HG03558 (cell line): ENCODE data around the gene CASP9.
"Not testable (repeated sequence)": the region's sequence is repeated elsewhere in the genome, so short reads cannot be mapped to it uniquely, and the experiment has no call there.

Source experiments
- ATAC-seq: cut with Tn5 transposase; IDR thresholded peaks from one replicate; pipeline ENCODE4 v1.9.1; 2021; ENCODE audit warnings: moderate number of reproducible peaks; ENCODE audit not compliant: unreplicated experiment; ENCODE audit errors: extremely low read depth

Gene CASP9

DNA sequence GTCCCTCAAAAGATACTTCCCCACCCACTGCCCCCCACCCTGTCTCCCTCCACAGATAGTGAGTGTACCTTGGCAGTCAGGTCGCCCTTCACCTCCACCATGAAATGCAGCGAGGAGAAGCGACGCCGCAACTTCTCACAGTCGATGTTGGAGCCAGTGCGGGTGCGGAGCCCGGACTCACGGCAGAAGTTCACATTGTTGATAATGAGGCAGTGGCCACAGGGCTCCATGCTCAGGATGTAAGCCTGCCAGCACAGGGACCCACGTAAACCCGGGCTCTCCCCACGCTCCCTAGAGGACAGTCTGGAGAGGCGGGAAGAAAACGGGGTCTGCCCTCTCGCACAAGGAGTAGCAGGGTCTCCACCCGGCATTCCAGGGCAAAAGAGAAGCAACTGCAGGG lies 17.2 kb downstream of the CASP9 start:
- ATAC-seq: no peak

DNA sequence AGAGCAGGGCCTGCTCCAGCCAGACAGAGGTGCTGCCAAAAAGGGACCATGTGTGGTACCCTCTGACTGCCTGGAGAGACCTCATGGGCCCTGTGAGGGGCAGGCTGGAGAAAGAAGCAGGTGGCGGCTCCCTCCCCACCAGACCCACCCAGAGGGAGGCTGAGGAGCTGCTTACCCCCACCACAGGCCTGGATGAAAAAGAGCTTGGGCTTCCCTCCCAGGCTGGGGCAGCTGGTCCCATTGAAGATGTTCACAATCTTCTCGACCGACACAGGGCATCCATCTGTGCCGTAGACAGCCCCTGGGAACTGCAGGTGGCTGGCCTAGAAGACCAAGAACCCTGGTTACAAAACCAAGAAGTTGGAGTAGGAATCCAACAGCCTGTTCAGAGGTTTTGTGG lies 19.6 kb downstream of the CASP9 start:
- no peak for ATAC-seq

DNA sequence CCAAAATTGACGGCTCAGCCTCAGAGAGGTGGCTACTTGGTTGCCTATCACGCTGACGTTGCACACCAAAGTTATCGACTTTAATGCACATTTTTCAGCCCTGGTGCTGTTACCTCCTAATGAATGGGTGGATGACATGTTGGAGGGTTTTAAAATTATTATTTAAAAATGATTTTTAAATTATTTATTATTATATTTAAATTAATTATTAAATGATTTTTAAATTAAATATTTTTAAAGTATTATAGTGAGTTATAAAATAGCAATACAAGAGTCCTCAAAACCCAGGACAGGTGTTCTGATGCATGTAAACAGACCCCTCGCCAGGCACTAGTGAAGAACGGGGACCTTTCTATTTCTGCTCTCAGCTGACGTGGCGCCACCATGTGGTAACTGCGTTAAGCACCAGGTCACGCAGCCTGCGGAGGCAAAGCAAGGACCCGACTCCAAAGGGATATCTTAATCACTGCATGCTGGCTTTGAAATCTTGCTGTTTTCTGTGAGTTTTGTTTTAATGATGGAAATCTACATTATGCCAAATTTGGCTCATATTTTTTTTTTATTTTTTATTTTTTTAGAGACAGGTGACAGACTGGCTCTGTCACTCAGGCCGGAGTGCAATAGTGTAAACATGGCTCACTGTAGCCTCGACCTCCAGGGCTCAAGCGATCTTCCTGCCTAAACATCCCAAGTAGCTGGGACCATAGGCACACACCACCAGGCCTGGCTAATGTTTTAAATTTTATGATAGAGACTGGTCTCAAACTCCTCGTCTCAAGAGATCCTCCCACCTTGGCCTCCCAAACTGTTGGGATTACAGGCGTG lies 22.6 kb downstream of the CASP9 start:
- ATAC-seq: no peak

DNA sequence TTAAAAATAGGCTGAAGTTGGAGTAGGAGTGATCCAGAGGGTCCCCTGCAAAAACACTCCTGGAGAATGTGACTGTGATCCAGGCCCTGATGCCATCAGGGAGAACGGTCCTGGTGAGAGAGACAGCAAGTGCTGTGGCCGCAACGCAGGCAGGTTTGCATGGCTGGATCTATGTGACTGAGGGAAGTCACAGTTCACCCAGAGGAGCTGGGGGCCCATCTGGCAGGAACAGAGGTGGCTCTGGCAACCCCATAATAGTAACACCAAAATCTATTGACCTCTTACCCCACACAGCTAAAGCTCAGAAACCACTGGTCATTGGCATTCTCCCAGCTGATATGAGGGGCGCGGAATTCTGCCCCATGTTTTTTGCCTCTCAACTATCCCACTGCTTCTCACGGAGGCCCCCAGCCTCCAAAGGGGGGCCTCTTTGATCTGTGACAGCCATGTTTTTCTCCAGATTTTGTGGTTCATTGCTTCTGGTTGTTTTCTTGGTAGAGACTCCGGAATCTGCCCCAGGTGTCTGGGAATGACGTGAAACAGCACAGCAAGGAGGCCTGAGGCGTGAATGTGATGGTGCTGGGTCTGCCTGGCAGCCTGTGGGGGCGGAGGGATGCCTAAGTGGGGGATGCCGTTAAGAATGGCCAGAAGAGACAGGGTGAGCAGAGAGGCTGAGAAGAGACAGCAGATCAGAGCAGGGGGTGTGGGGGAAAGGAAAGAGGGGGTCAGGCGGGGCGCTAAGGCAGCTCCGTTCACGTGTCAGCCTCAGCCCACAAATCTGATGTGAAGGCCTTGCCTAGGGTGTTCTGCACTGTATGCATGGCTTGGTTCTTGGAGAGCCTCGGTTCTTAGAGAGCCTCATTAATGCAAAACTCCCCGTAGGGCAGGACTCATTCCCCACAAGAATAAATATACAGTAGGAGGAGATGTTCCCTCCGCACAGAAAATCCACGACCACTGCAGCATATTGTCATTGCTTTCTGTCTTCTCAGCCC lies 23.5 kb downstream of the CASP9 start:
- ATAC-seq: no peak

GRCh38 chr1:15493869-15494390 lies 30.1 kb downstream of the CASP9 start:
- no peak for ATAC-seq

DNA sequence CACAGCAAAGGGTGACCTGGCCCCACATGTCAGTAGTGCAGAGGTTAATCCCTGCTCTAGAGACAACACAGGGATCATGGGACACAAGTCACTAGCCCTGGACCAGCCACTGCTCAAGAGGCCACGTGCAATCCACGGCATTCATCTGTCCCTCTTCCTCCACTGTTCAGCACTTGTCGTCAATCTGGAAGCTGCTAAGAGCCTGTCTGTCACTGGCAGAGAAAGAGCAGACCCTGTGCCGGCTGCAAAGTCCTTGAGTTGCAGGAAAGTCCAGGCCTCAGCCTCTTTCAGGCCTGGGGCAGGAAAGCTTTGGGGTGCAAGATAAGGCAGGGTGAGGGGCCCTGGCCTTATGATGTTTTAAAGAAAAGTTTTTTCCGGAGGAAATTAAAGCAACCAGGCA lies 31.4 kb downstream of the CASP9 start:
- no peak for ATAC-seq

DNA sequence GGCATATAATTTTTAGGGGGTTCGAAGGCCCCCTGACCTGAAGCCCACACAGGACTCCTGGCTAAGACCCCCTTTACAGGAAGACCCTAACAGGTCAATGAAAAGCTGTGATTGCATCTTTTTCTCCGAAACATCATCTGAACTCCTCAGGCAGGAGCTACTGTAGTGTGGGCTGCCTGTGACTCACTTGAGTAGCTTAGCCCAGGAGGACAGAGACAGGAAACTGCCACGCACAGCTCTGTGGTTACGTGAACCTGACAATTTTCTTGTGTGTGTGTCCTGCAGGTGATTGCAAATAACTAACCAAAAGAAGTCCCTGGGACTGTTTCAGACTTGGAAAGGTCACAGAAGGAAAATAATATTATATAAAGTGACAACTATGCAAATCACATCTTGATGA lies 33.0 kb downstream of the CASP9 start:
- ATAC-seq: not testable (repeated sequence)

GRCh38 chr1:15489052-15489736 lies 34.8 kb downstream of the CASP9 start:
- no peak for ATAC-seq

DNA sequence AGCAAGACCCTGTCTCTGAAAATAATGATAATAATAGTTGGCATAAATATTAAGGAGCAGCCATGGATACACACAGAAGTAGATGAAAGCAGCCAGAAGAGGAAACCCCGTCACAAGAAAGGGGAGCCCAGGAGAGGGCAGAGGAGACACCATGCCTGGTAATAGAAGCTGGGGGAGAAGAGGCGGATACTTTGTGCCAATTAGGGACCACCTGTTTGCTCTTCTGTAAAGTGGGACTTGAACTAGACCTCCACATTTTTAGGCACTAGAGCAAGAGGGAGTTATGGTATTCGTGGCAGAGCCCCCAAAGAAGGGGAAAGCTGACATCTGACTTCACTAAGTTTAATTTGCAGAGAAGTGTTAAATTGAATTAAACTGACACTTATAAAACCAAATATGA lies 35.6 kb downstream of the CASP9 start:
- no peak for ATAC-seq

DNA sequence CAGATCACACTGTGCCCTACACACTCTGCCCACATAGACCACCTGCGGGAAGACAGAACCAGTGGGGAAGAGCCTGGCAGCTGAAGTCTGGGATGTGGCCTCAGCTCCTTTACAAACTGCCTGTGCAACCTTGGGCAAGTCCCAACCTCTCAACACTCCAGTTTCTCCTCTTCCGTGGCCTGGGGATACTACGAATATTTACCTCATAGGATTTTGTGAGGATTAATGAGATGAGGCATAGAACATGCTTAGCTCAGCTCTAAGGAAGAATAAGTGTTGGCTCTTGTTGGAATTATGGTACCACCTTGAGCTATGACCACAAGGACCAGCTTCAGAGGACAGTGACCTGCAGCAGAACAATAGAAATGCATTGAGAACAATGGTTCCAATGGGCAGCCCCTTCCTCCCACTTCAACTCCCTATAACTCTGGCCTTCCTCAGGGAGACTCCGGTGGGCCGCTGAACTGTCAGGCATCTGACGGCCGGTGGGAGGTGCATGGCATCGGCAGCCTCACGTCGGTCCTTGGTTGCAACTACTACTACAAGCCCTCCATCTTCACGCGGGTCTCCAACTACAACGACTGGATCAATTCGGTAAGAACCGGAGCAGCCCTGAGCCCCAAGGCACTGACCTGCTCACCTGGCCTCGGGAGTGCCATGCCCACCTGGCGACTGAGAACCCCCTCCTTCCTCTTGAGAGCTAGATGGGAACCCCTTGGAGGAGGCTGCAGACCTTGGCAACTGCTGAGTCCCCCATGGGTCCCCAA lies 37.0 kb downstream of the CASP9 start:
- ATAC-seq: not testable (repeated sequence)

DNA sequence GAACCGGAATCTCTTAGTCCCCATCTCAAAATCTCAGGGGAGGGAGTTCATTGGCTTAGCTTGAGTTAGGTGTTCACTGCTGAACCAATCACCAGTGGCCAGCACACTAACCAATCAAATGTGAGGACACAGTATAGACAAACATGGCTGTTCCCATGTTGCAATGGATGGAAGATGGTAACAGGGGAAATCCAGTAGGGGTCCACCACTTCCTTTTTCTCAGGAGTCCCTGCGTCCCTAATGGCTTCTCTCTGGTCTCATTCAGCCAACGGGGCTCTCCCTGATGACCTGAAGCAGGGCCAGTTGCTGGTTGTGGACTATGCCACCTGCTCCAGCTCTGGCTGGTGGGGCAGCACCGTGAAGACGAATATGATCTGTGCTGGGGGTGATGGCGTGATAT lies 38.4 kb downstream of the CASP9 start:
- no peak for ATAC-seq

- not testable (repeated sequence) for ATAC-seq
Measured at GRCh38 chr1:15484443-15484842, 39.6 kb downstream of the CASP9 start.

GRCh38 chr1:15483971-15484370 lies 40.0 kb downstream of the CASP9 start:
- no peak for ATAC-seq

GRCh38 chr1:15482983-15483543 lies 41.0 kb downstream of the CASP9 start:
- ATAC-seq: not testable (repeated sequence)

GRCh38 chr1:15482455-15482854 lies 41.6 kb downstream of the CASP9 start:
- not testable (repeated sequence) for ATAC-seq

GRCh38 chr1:15479654-15480347 lies 44.2 kb downstream of the CASP9 start:
- no peak for ATAC-seq

DNA sequence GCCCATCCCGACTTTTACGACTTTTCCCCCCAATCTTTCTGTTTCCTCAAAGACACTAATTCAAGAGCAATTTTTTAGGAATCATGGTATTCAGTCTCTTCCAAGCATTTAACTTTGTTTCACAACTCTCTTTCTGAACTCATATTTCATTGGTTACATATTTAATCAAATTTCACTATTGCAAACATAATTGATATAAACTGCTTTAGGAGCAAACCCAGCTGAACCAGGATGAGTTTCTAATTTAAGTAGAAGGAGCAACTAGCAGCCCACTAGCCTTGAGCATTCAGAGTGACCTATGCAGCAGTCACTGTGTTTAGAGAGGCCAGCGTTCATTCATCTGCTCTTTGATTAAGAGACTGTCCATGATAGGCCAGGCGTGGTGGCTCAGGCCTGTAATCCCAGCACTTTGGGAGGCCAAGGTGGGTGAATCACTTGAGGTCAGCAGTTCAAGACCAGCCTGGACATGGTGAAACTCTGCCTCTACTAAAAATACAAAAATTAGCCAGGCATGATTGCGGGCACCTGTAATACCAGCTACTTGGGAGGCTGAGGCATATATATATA lies 46.3 kb downstream of the CASP9 start:
- no peak for ATAC-seq

DNA sequence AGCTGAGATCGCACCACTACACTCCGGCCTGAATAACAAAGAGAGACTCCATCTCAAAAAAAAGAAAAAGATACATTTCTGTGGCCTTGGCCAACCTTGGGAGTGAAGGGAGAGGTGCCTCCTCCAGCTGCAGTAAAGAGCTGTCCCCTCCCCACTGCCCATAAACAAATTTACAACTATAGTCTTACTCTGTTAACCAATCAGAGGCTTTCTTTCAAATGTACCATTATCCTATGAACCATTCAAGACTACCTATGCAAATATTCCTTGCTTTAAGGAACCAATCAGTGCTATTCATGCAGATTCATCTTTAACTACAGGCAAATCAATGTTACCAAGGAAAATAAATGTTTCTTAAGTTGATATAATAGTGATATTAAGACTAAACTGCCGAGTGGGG lies 47.1 kb downstream of the CASP9 start:
- ATAC-seq: no peak
